Fibroblast of skin of left biceps (primary cell): Measurements from ENCODE around the gene KPNA4.
A peak's percentile ranks its signal among the peaks of the same experiment; 100 is the strongest.

ENCODE experiments used
- DNase-seq, 2 experiments: peaks; one replicate each; pipeline ENCODE4 v3.0.0-alpha.2; 2013; ENCODE audit warnings: low read depth in 2 of 2

The KPNA4 gene

DNA sequence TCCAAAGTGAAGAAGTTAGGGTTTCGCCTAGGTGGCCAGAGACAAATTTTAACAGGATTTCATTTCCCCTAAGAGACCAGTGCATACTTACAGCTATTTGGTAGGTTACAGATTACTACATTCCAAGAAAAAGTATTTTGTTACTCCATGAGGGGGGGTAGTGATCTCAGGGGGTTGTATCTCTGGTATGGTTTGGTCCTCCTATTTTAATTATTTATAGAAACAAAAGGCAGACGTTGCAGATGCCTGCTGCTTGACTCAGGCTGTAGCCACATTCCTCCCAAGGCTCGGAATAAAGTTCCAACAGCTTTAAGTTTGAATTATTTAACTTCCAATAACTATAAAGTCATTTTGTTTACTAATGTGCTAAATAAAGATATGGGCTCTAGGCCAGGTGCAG, 114.5 kb downstream of the KPNA4 start:
- peak; percentile 89 to 93 for DNase-seq

DNA sequence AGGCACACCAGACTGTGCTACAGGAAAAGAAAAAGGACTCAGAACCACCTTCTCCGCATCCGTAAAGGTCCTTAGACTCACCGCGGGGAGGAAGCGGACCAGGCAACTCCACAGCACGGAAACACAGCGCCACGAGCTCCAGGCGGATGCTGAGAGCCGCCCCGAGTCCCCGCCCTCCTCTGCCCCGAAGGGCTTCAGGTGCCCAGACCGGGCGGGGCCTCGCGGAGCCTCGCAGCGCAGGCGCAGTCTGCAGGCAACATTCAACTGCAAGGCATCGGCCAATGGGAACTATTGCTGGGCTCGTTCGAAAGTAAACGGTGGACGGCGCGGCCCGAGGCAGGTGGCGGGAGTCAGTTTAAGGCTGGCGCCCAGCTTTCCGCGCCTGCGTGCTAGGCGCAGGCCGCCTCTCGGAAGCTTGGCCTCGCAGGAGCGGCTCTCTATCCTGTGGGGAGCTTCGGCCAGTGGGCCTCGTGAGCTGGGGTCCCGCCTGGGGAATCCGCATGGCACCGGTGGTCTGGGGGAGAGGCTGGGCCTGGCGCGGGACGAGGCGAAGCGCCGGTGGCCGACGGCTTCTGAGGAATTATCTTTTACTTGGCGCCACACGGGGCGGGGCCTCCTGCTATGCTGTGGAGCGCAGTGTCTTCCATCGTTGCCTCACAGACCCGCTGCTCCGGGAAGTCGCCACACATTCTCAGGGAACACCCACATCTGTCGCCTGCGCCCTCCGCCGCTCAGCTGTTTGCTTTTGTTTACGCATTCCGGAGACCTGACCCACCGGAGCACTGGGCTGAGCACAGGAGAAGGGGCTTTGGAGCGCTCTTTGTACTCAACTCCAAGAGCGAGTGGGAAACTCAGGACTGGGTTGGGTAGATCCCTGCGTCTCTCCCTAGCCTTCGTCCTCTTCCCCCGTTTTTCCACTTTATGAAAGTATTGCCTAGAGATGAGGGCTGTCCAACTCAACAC, 115.5 kb downstream of the KPNA4 start, which contains the start of gene TRIM59:
TSS of gene TRIM59 (minus strand) at position 151 of the 963 bp plus-strand sequence. CDS start 10,603 bp downstream, outside the sequence.
- DNase-seq = peak; percentile 93 to 95

DNA sequence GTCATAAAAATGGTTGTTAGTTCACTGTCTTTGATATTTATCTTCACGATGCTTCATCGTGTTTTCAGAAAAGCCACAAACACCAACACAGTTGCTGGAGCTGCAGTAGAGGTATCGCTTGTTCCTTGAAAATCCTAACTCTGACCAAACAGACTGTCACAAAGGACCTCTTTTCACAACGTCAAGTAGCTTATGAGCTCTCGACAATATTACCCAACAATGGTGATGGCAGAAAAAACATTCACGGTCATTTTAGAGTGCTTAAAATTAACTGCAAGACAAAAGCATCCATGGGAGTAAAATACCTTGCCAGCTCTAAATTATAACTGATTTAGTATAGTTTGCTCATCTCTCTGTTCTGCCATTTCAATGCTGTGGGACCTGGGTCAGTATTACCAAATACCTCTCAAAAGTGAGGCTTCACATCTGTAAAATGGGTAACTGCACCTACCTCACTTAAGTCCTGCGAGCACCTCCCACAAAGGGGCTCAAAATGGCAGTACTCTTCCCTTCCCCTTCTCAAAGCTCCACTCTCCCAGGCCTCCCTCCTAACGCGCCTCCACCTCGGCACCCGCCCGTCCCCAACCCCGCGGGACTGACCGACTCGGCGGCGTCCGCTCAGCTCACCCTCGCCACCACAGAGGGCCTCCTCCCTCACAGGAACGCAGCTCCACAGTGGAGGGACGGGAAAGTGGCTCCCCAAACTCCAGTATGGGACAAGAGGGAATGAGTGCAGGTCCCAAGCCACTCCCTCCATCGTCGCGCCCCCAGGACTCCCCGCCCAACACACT, 116.3 kb downstream of the KPNA4 start:
- no peak for DNase-seq

DNA sequence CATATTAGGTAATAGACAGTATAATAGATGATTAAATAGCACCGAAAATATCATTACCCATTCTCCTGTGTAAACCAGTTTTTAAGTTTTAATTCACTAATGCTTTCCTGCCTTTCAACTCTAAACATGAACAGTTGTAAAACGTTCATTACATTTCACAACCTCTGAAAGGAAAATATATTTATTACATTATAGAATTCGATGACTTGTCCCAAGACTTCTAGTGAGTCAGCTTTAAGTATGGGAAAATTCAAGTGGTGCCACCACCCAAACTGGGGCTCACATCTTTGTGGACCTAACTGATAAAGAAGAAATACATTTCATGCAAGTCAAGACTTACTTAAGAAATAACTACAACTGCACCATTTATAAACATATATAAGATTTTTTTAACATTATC, 117.8 kb downstream of the KPNA4 start:
- DNase-seq = peak in 1 of 2 experiments; percentile 5

DNA sequence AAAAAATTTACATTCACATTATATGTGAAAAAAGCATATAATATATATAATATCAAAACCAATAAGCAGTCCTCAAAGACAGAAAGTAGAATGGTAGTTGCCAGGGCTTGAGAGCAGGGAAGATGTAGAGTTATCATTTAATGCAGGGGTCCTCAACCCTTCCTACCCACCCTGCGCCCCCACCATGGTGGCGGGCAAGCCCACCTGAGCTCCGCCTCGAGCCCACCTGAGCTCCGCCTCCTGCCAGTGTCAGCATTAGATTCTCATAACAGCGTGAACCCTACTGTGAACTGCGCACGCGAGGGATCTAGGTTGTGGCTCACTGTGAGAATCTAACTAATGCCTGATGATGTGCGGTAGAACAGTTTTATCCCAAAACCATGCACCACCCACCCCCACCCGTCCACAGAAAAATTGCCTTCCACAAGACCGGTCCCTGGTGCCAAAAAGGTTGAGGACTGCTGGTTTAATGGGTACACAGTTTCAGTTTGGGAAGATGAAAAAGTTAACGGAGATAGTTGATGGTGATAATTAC, 118.8 kb downstream of the KPNA4 start:
- no peak for DNase-seq

DNA sequence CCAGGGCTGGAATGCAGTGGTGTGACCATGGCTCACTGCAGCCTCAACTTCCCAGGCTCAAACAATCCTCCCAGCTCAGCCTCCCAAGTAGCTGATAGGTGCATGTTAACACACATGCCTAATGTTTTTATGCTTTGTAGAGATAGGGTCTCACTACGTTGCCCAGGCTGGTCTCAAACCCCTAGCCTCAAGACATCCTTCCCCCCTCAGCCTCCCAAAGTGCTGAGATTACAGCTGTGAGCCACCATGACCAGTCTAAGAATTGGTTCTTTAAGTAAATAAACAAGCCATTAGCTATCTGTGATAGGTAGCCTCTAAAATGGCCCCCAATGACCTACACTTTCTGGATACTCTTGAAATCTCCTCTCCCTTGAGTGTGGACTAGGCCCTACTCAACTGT, 119.5 kb downstream of the KPNA4 start:
- no peak for DNase-seq
